Nephron (organoid): ENCODE results near the gene PGBD5.

Source experiments
- H3K27ac Mint-ChIP-seq, 3 experiments: 2 replicates each; pipeline ENCODE4 v1.8.0; 2020; ENCODE audit warnings: mixed read lengths in 3 of 3, mild to moderate bottlenecking in 2 of 3, moderate library complexity in 1 of 3
- H3K27me3 Mint-ChIP-seq: 2 replicates; pipeline ENCODE4 v1.8.0; 2021; ENCODE audit warnings: low read depth, mild to moderate bottlenecking, moderate library complexity, mixed read lengths
- H3K36me3 Mint-ChIP-seq: 2 replicates; pipeline ENCODE4 v1.8.0; 2020; ENCODE audit warnings: low read depth, mixed read lengths
- H3K4me1 Mint-ChIP-seq: 2 replicates; pipeline ENCODE4 v1.8.0; 2020; ENCODE audit warnings: mixed read lengths
- H3K4me3 Mint-ChIP-seq, 3 experiments: 2 replicates each; pipeline ENCODE4 v1.8.0; 2020; ENCODE audit warnings: mild to moderate bottlenecking in 3 of 3, mixed read lengths in 3 of 3, moderate library complexity in 2 of 3
- H3K9me3 Mint-ChIP-seq: 2 replicates; pipeline ENCODE4 v1.8.0; 2020; ENCODE audit warnings: mixed read lengths
- CTCF ChIP-seq, 3 experiments: fragments of 200-600 bp; sonication (generic); IDR thresholded peaks; one replicate each; pipeline ENCODE4 v1.5.0; 2021; ENCODE audit warnings: antibody characterized with exemption in 3 of 3; ENCODE audit not compliant: unreplicated experiment in 3 of 3

The PGBD5 gene

GRCh38 chr1:230286890-230287269 is 139.3 kb downstream of the PGBD5 start:
- H3K27me3 Mint-ChIP-seq: peaks cover 38% of the 10 kb centered on the region
- no peak overlapping the region for H3K27ac Mint-ChIP-seq
- no peaks in the 10 kb centered on the region for H3K9me3 Mint-ChIP-seq
- H3K36me3 Mint-ChIP-seq: peaks cover 20% of the 10 kb centered on the region
- TF ChIP-seq CTCF (IDR thresholded peaks at IDR 0.05; ENCODE audit: unreplicated experiment in 3 of 3): no peak
- H3K4me3 Mint-ChIP-seq: no peak overlapping the region
- peaks cover 5% of the 10 kb centered on the region for H3K4me1 Mint-ChIP-seq

- Mint-ChIP-seq H3K36me3 (peaks cover 24% of the 10 kb centered on the region), H3K9me3 (no peaks in the 10 kb centered on the region), H3K4me1 (peaks cover under 1% of the 10 kb centered on the region), H3K27ac (no peak overlapping the region), H3K4me3 (no peak overlapping the region), H3K27me3 (peaks cover 33% of the 10 kb centered on the region)
- no peak for TF ChIP-seq CTCF (IDR thresholded peaks at IDR 0.05; ENCODE audit: unreplicated experiment in 3 of 3)
Observed at GRCh38 chr1:230286166-230286889, 139.8 kb downstream of the PGBD5 start.

GRCh38 chr1:230285351-230285750 is 140.8 kb downstream of the PGBD5 start:
- H3K4me1 Mint-ChIP-seq: no peaks in the 10 kb centered on the region
- peaks cover 27% of the 10 kb centered on the region for H3K36me3 Mint-ChIP-seq

GRCh38 chr1:230284891-230285290 is 141.2 kb downstream of the PGBD5 start:
- TF ChIP-seq CTCF (IDR thresholded peaks at IDR 0.05; ENCODE audit: unreplicated experiment in 3 of 3): no peak
- Mint-ChIP-seq H3K27me3 (peaks cover 19% of the 10 kb centered on the region), H3K27ac (no peak overlapping the region), H3K36me3 (peaks cover 29% of the 10 kb centered on the region), H3K4me3 (no peak overlapping the region), H3K9me3 (no peaks in the 10 kb centered on the region), H3K4me1 (no peaks in the 10 kb centered on the region)

More at GRCh38 chr1:230285351-230285750, 140.8 kb downstream of the PGBD5 start:
- H3K27me3 Mint-ChIP-seq: peaks cover 24% of the 10 kb centered on the region
- H3K4me3 Mint-ChIP-seq: no peak overlapping the region
- TF ChIP-seq CTCF (IDR thresholded peaks at IDR 0.05; ENCODE audit: unreplicated experiment in 3 of 3): no peak
- H3K9me3 Mint-ChIP-seq: no peaks in the 10 kb centered on the region
- H3K27ac Mint-ChIP-seq: no peak overlapping the region

- no peak for TF ChIP-seq CTCF (IDR thresholded peaks at IDR 0.05; ENCODE audit: unreplicated experiment in 3 of 3)
- Mint-ChIP-seq H3K9me3 (no peaks in the 10 kb centered on the region), H3K27me3 (peaks cover 19% of the 10 kb centered on the region), H3K36me3 (peaks cover 38% of the 10 kb centered on the region), H3K4me1 (no peaks in the 10 kb centered on the region), H3K27ac (no peak overlapping the region), H3K4me3 (no peak overlapping the region)
Observed at GRCh38 chr1:230283678-230284077, 142.5 kb downstream of the PGBD5 start.

GRCh38 chr1:230282157-230282556 is 144.0 kb downstream of the PGBD5 start:
- no peak overlapping the region for H3K4me3 Mint-ChIP-seq
- TF ChIP-seq CTCF (IDR thresholded peaks at IDR 0.05; ENCODE audit: unreplicated experiment in 3 of 3): no peak
- no peak overlapping the region for H3K27ac Mint-ChIP-seq
- peaks cover 49% of the 10 kb centered on the region for H3K36me3 Mint-ChIP-seq
- peaks cover 8% of the 10 kb centered on the region for H3K4me1 Mint-ChIP-seq
- H3K9me3 Mint-ChIP-seq: no peaks in the 10 kb centered on the region
- H3K27me3 Mint-ChIP-seq: peaks cover 7% of the 10 kb centered on the region
